GM12878 (cell line): ENCODE data around the gene KIF3A. TPM values are rescaled to one million over a fixed set of nuclear protein-coding genes. Genes with fewer than 3 reads are reported as not detected.
A peak's percentile ranks its signal among the peaks of the same experiment; 100 is the strongest.

ENCODE experiments used
- ATAC-seq: fragments of 200-7000 bp; cut with Tn5 transposase; 3 replicates; pipeline ENCODE4 v1.9.1; 2020; ENCODE audit warnings: mild to moderate bottlenecking, moderate library complexity
- BruUV-seq: library from RNA; stranded (reverse); fragments of 400-500 nt; replicated peaks from 2 replicates; lab custom pipeline; 2021; lab: Mats Ljungman, UMichigan
- CTCF ChIA-PET: fragments of 300-600 bp; sonication (Branson Sonifier 250); formaldehyde crosslinking; extraction: SDS; loops from one replicate; lab custom pipeline; 2021; ENCODE audit warnings: inconsistent platforms; lab: Yijun Ruan, JAX
- POLR2A ChIA-PET: fragments of 350-600 bp; formaldehyde crosslinking; extraction: SDS; loops from one replicate; lab custom pipeline; 2021; ENCODE audit warnings: inconsistent platforms; lab: Charles Lee
- RAD21 ChIA-PET: fragments of 300-600 bp; sonication (Branson Sonifier 250); formaldehyde crosslinking; loops from one replicate; lab custom pipeline; 2023; ENCODE audit warnings: antibody characterized with exemption; ENCODE audit not compliant: unreplicated experiment; lab: Charles Lee
- SMC1A ChIA-PET: fragments of 300-600 bp; sonication (Branson Sonifier 250); formaldehyde crosslinking; loops from one replicate; lab custom pipeline; 2023; ENCODE audit not compliant: unreplicated experiment, uncharacterized antibody; lab: Charles Lee
- DNase-seq: peaks from one replicate; pipeline ENCODE4 v3.0.0-alpha.2; 2011; ENCODE audit warnings: low read depth, low spot score
- FAIRE-seq: peaks from 3 replicates; lab custom pipeline; 2011; peaks lifted over from hg19 to GRCh38; lab: Jason Lieb, UNC
- H2AFZ ChIP-seq: 2 replicates; pipeline ENCODE4 v1.6.0; 2011; ENCODE audit warnings: low read depth, low read length, control low read depth; ENCODE audit not compliant: control insufficient read depth
- H3K27ac ChIP-seq: 2 replicates; pipeline ENCODE4 v1.5.1; 2011; ENCODE audit warnings: control low read depth; ENCODE audit not compliant: control insufficient read depth, insufficient read depth
- H3K27me3 ChIP-seq, 2 experiments: replicated peaks in 1 of 2; 2 replicates each; pipeline versions ENCODE4 v1.6.0 to v1.6.1; 2011; ENCODE audit warnings: low read length in 1 of 2; ENCODE audit not compliant: control insufficient read depth in 2 of 2, insufficient read depth in 2 of 2
- H3K36me3 ChIP-seq, 2 experiments: 2 replicates each; pipeline ENCODE4 v1.5.1; 2011; ENCODE audit warnings: low read length in 1 of 2; ENCODE audit not compliant: control insufficient read depth in 2 of 2, insufficient read depth in 2 of 2
- H3K4me1 ChIP-seq: 2 replicates; pipeline ENCODE4 v1.6.1; 2011; ENCODE audit warnings: mild to moderate bottlenecking, low read length, moderate library complexity, mixed read lengths; ENCODE audit not compliant: control insufficient read depth, insufficient read depth
- H3K4me2 ChIP-seq: 2 replicates; pipeline ENCODE4 v1.6.0; 2011; ENCODE audit warnings: control low read depth; ENCODE audit not compliant: control insufficient read depth, insufficient read depth
- H3K4me3 ChIP-seq: fragments of 200-600 bp; sonication (generic); 2 replicates; pipeline ENCODE4 v1.5.1; 2016
- H3K79me2 ChIP-seq: 2 replicates; pipeline ENCODE4 v1.6.0; 2011; ENCODE audit warnings: low read length; ENCODE audit not compliant: control insufficient read depth, insufficient read depth
- H3K9ac ChIP-seq: 2 replicates; pipeline ENCODE4 v1.8.0; 2011; ENCODE audit warnings: low read length, control low read depth, mixed read lengths; ENCODE audit not compliant: control insufficient read depth, insufficient read depth
- H3K9me3 ChIP-seq: replicated peaks from 3 replicates; pipeline ENCODE4 v1.5.1; 2011; ENCODE audit warnings: mild to moderate bottlenecking, low read length; ENCODE audit not compliant: control insufficient read depth, insufficient read depth
- H4K20me1 ChIP-seq: 2 replicates; pipeline ENCODE4 v1.6.0; 2011; ENCODE audit not compliant: control insufficient read depth, insufficient read depth
- BACH1 ChIP-seq: fragments of 450-650 bp; IDR thresholded peaks from 2 replicates; pipeline ENCODE4 v1.6.1; 2017; ENCODE audit warnings: mild to moderate bottlenecking, borderline replicate concordance
- CBFB ChIP-seq: IDR thresholded peaks from 2 replicates; pipeline ENCODE4 v1.6.1; 2016; ENCODE audit warnings: antibody characterized with exemption, low read depth
- DPF2 ChIP-seq: fragments of 450-650 bp; IDR thresholded peaks from 2 replicates; pipeline ENCODE4 v1.6.1; 2017; ENCODE audit warnings: mild to moderate bottlenecking
- E2F4 ChIP-seq: IDR thresholded peaks from 2 replicates; pipeline ENCODE4 v1.6.1; 2012; ENCODE audit warnings: low read depth, low read length, improper control_type of control experiment
- MXI1 ChIP-seq: fragments of 150-350 bp; IDR thresholded peaks from 2 replicates; pipeline ENCODE4 v1.6.1; 2011; ENCODE audit warnings: low read depth, mild to moderate bottlenecking, inconsistent platforms, low read length, improper control_type of control experiment
- NR2C1 ChIP-seq: fragments of 450-650 bp; IDR thresholded peaks from 2 replicates; pipeline ENCODE4 v1.6.1; 2017; ENCODE audit warnings: antibody characterized with exemption, mild to moderate bottlenecking, moderate library complexity
- PKNOX1 ChIP-seq: fragments of 450-650 bp; IDR thresholded peaks from 2 replicates; pipeline ENCODE4 v1.6.1; 2016; ENCODE audit warnings: mild to moderate bottlenecking
- POLR2AphosphoS2 ChIP-seq: IDR thresholded peaks from 2 replicates; pipeline ENCODE4 v1.6.1; 2011; ENCODE audit warnings: low read depth, mild to moderate bottlenecking, low read length, improper control_type of control experiment, moderate library complexity
- POU2F2 ChIP-seq: IDR thresholded peaks from 3 replicates; pipeline ENCODE4 v1.6.1; 2011; ENCODE audit warnings: low read depth, mild to moderate bottlenecking, low read length, borderline replicate concordance
- RAD21 ChIP-seq: IDR thresholded peaks from 2 replicates; pipeline ENCODE4 v1.6.1; 2011; ENCODE audit warnings: mild to moderate bottlenecking, low read depth, low read length, moderate library complexity; ENCODE audit not compliant: insufficient read depth
- RAD51 ChIP-seq: fragments of 450-650 bp; IDR thresholded peaks from 2 replicates; pipeline ENCODE4 v1.6.1; 2016; ENCODE audit warnings: moderate library complexity, mild to moderate bottlenecking, inconsistent platforms
- SIN3A ChIP-seq: IDR thresholded peaks from 2 replicates; pipeline ENCODE4 v1.6.1; 2012; ENCODE audit warnings: low read depth, low read length, improper control_type of control experiment
- YBX1 ChIP-seq: fragments of 450-650 bp; IDR thresholded peaks from 2 replicates; pipeline ENCODE4 v1.6.1; 2016; ENCODE audit warnings: antibody characterized with exemption
- ZNF687 ChIP-seq: fragments of 450-650 bp; IDR thresholded peaks from 2 replicates; pipeline ENCODE4 v1.6.1; 2017; ENCODE audit warnings: mild to moderate bottlenecking, moderate library complexity
- WGBS: methylation state at CpG from one replicate; pipeline ENCODE4 v1.1.6; 2016; ENCODE audit warnings: low lambda C conversion rate; ENCODE audit not compliant: insufficient replicate concordance, insufficient coverage; ENCODE audit errors: missing lambda C conversion rate; 5-methylcytosine and 5-hydroxymethylcytosine counted together
- in situ Hi-C: fragments of 300-500 bp; cut with MboI; formaldehyde crosslinking; loops from 9 replicates; pipeline ENCODE4 v1.14.3; 2018; ENCODE audit warnings: mixed read lengths
- intact Hi-C: fragments of 100-400 bp; cut with micrococcal nuclease; formaldehyde crosslinking; loops from one replicate; pipeline ENCODE4 v1.14.2; 2022; ENCODE audit not compliant: unreplicated experiment
- polyA plus RNA-seq, 11 experiments: library from polyadenylated mRNA; depleted of rRNA in 4 of 11; unstranded in 6 of 11; stranded (reverse) in 5 of 11; fragments of >200 nt; fragmentation: Nextera tagmentation in 4 of 11; fragmentation: Illumina TruSeq in 1 of 11; extraction: Ambion mirVana in 4 of 11; extraction: Trizol in 1 of 11; gene quantifications; 1 replicate in 1 of 11; 2 replicates in 10 of 11; pipeline versions ENCODE4 v1.2.1 to v1.2.3, GENCODE V29; 2011 to 2016; ENCODE audit warnings: inconsistent platforms in 2 of 11, missing spikeins in 2 of 11, low read depth in 1 of 11
- total RNA-seq, 4 experiments: library from RNA; depleted of rRNA in 3 of 4; stranded (reverse); fragments of >200 nt in 3 of 4; fragmentation: Illumina TruSeq in 1 of 4; extraction: Trizol in 1 of 4; gene quantifications; 2 replicates each; pipeline versions ENCODE4 v1.2.1 to v1.2.3, GENCODE V29; 2013 to 2021

KIF3A gene
- total and polyA plus RNA-seq, 10 of the 15 experiments (the other 5 are each of a cell fraction or from before 2014, with no cell fraction given) = 2.7 to 36.5 (median 10.0) TPM

GRCh38 chr5:132663771-132664695 is 73.3 kb downstream of the KIF3A start:
- peak overlapping the region; percentile 96 for H3K27ac ChIP-seq
- ChIA-PET POLR2A (interaction anchor here (0.5 to 10.8 kb wide), 14 partner anchors 11 to 139 kb away, joined by 3 to 118 read pairs (median 4); partner anchors contain the start of genes CCNI2, IL4 and KIF3A), RAD21 (interaction anchor here (0.7 to 9.2 kb wide), 27 partner anchors 12 to 250 kb away, joined by 3 to 148 read pairs (median 7); partner anchors contain the start of genes CCNI2, IL4, KIF3A and RAD50), CTCF (interaction anchor here (0.5 to 7.0 kb wide), 18 partner anchors 11 to 629 kb away, joined by 3 to 58 read pairs (median 5); partner anchors contain the start of gene IL4), SMC1A (interaction anchor here (0.6 to 12.1 kb wide), 24 partner anchors 11 to 238 kb away, joined by 3 to 156 read pairs (median 6); partner anchors contain the start of genes IL4, IRF1 and KIF3A)
- no peak overlapping the region for H3K4me3 ChIP-seq
- peak; percentile 67 for ATAC-seq
- H4K20me1 ChIP-seq = no peaks in the 10 kb centered on the region
- H3K27me3 ChIP-seq = no peaks in the 10 kb centered on the region
- H3K4me2 ChIP-seq = peak overlapping the region; percentile 65
- H3K36me3 ChIP-seq = no peaks in the 10 kb centered on the region
- H2AFZ ChIP-seq = peak overlapping the region; percentile 36; the same call in 1 of the 2 replicates
- H3K4me1 ChIP-seq = peaks cover 61% of the 10 kb centered on the region
- no peaks in the 10 kb centered on the region for H3K9me3 ChIP-seq
- H3K79me2 ChIP-seq = no peaks in the 10 kb centered on the region
- TSS peak; percentile 95 for BruUV-seq
- 8% methylated on average over 13 of the region's 13 CpGs for WGBS
- intact Hi-C loops (loop anchor here (1.0 to 5.0 kb wide), 11 partner anchors 10 to 242 kb away; partner anchors contain the start of genes GDF9, KIF3A and UQCRQ), in situ Hi-C loops (no loop called here)
- DNase-seq = peak; percentile 95
- H3K9ac ChIP-seq = peak overlapping the region; percentile 66
- FAIRE-seq = peak; percentile 90
- TF ChIP-seq RAD51 = peak; percentile 76
- peak; percentile 12; the same call in 1 of the 2 replicates for TF ChIP-seq RAD21
- peak; percentile 88 for TF ChIP-seq CBFB
- no peak for TF ChIP-seq PKNOX1
- peak; percentile 45; the same call in 1 of the 2 replicates for TF ChIP-seq POLR2AphosphoS2
- peak; percentile 79; the same call in 2 of the 3 replicates for TF ChIP-seq POU2F2
- no peak for TF ChIP-seq SIN3A
- peak; percentile 82 for TF ChIP-seq MXI1
- TF ChIP-seq YBX1 = no peak
- TF ChIP-seq NR2C1 = no peak
- TF ChIP-seq ZNF687 = peak; percentile 100
- no peak for TF ChIP-seq E2F4
- peak; percentile 90 for TF ChIP-seq DPF2
- TF ChIP-seq BACH1 = peak; percentile 79
